Neural cell (in vitro differentiated cells): ENCODE results near the gene MEGF6. TPM values are rescaled to one million over a fixed set of nuclear protein-coding genes. Genes with fewer than 3 reads are reported as not detected.

Experiments used
- H2AFZ ChIP-seq: fragments of 200-600, 300-800 bp; sonication (generic), shearing (Covaris generic); 2 replicates; pipeline ENCODE4 v1.6.0; 2014; ENCODE audit warnings: low read depth, mild to moderate bottlenecking, antibody characterized with exemption, low read length, moderate library complexity
- H3F3A ChIP-seq: fragments of 200-600 bp; shearing (Covaris generic); 2 replicates; pipeline ENCODE4 v1.6.1; 2016; ENCODE audit warnings: mild to moderate bottlenecking, moderate library complexity, mixed read lengths, antibody characterized with exemption, low read length; ENCODE audit not compliant: insufficient read depth, poor library complexity, severe bottlenecking
- H3K27ac ChIP-seq: fragments of 200-600, 300-800 bp; sonication (generic), shearing (Covaris generic); 2 replicates; pipeline ENCODE4 v1.5.1; 2014; ENCODE audit warnings: mild to moderate bottlenecking, low read length, moderate library complexity
- H3K27me3 ChIP-seq: fragments of 300-800, 200-600 bp; sonication (generic), shearing (Covaris generic); 2 replicates; pipeline ENCODE4 v1.6.0; 2014; ENCODE audit warnings: mild to moderate bottlenecking, low read depth, low read length, moderate library complexity; ENCODE audit not compliant: insufficient read depth
- H3K36me3 ChIP-seq: fragments of 300-800, 200-600 bp; sonication (generic), shearing (Covaris generic); 2 replicates; pipeline ENCODE4 v1.5.1; 2014; ENCODE audit warnings: mild to moderate bottlenecking, antibody characterized with exemption, low read length, moderate library complexity; ENCODE audit not compliant: insufficient read depth
- H3K4me2 ChIP-seq: fragments of 300-800, 200-600 bp; sonication (generic), shearing (Covaris generic); 2 replicates; pipeline ENCODE4 v1.6.0; 2014; ENCODE audit warnings: mild to moderate bottlenecking, low read length
- H3K4me3 ChIP-seq: fragments of 300-800, 200-600 bp; sonication (generic), shearing (Covaris generic); 2 replicates; pipeline ENCODE4 v1.5.1; 2014; ENCODE audit warnings: mild to moderate bottlenecking, low read length, moderate library complexity
- H3K79me2 ChIP-seq: fragments of 200-600 bp; shearing (Covaris generic); replicated peaks from 2 replicates; pipeline ENCODE4 v1.6.0; 2014; ENCODE audit warnings: mild to moderate bottlenecking, low read length, moderate library complexity; ENCODE audit not compliant: insufficient read depth
- H3K9ac ChIP-seq: fragments of 300-800, 200-600 bp; sonication (generic), shearing (Covaris generic); 2 replicates; pipeline ENCODE4 v1.6.1; 2016; ENCODE audit warnings: mild to moderate bottlenecking, low read length, mixed read lengths
- H3K9me2 ChIP-seq: fragments of 200-600 bp; shearing (Covaris generic); 2 replicates; pipeline ENCODE4 v1.6.1; 2016; ENCODE audit warnings: mild to moderate bottlenecking, low read length, mixed read lengths; ENCODE audit not compliant: insufficient read depth
- H3K9me3 ChIP-seq: fragments of 200-600, 300-800 bp; sonication (generic), shearing (Covaris generic); 2 replicates; pipeline ENCODE4 v1.6.1; 2016; ENCODE audit warnings: mild to moderate bottlenecking, mixed run types, low read length, moderate library complexity, mixed read lengths
- H4K20me1 ChIP-seq: fragments of 200-600 bp; shearing (Covaris generic); 2 replicates; pipeline ENCODE4 v1.6.1; 2016; ENCODE audit warnings: mild to moderate bottlenecking, mixed run types; ENCODE audit not compliant: insufficient read depth
- CTCF ChIP-seq: fragments of 450-650 bp; IDR thresholded peaks from 2 replicates; pipeline ENCODE4 v1.5.1; 2014; ENCODE audit warnings: antibody characterized with exemption, mild to moderate bottlenecking, moderate library complexity; ENCODE audit not compliant: poor library complexity, severe bottlenecking
- EP300 ChIP-seq: fragments of 450-650 bp; conservative IDR thresholded peaks from 2 replicates; pipeline ENCODE4 v1.6.1; 2014; ENCODE audit warnings: antibody characterized with exemption, mild to moderate bottlenecking, moderate library complexity; ENCODE audit not compliant: poor library complexity, severe bottlenecking
- EZH2 ChIP-seq: fragments of 200-600, 300-800 bp; shearing (Covaris generic), sonication (generic); IDR thresholded peaks from 2 replicates; pipeline ENCODE4 v1.6.1; 2014; ENCODE audit warnings: antibody characterized with exemption, low read length, borderline replicate concordance, mild to moderate bottlenecking; ENCODE audit not compliant: insufficient read depth, poor library complexity, severe bottlenecking
- MXI1 ChIP-seq: fragments of 450-650 bp; conservative IDR thresholded peaks from 2 replicates; pipeline ENCODE4 v1.6.1; 2014; ENCODE audit warnings: antibody characterized with exemption, mild to moderate bottlenecking; ENCODE audit not compliant: poor library complexity, severe bottlenecking
- POLR2AphosphoS5 ChIP-seq: IDR thresholded peaks from 2 replicates; pipeline ENCODE4 v1.6.1; 2012
- RAD21 ChIP-seq: fragments of 450-650 bp; conservative IDR thresholded peaks from 2 replicates; pipeline ENCODE4 v1.6.1; 2014; ENCODE audit warnings: antibody characterized with exemption, mild to moderate bottlenecking, moderate library complexity
- SMC3 ChIP-seq: fragments of 450-650 bp; conservative IDR thresholded peaks from 2 replicates; pipeline ENCODE4 v1.6.1; 2014; ENCODE audit warnings: antibody characterized with exemption, mild to moderate bottlenecking, moderate library complexity; ENCODE audit not compliant: poor library complexity
- TAF1 ChIP-seq: IDR thresholded peaks from 2 replicates; pipeline ENCODE4 v1.6.1; 2012; ENCODE audit warnings: low read depth
- polyA plus RNA-seq: library from polyadenylated mRNA; depleted of rRNA; stranded (reverse); fragments of >200 nt; gene quantifications from 2 replicates; pipeline ENCODE4 v1.2.3, GENCODE V29; 2014
- TF ChIP-seq, protein P1 (sequence below): IDR thresholded peaks from 2 replicates; pipeline ENCODE4 v1.6.1; 2012; ENCODE audit warnings: borderline replicate concordance

The MEGF6 gene
- polyA plus RNA-seq, 1 donor from 2014 or later: 6.0 TPM

- TF ChIP-seq MXI1 (no peak), SMC3 (no peak), EP300 (no peak), TAF1 (no peak), EZH2 (no peak), CTCF (no peak), POLR2AphosphoS5 (no peak), RAD21 (no peak)
- TF ChIP-seq, protein P1, sequence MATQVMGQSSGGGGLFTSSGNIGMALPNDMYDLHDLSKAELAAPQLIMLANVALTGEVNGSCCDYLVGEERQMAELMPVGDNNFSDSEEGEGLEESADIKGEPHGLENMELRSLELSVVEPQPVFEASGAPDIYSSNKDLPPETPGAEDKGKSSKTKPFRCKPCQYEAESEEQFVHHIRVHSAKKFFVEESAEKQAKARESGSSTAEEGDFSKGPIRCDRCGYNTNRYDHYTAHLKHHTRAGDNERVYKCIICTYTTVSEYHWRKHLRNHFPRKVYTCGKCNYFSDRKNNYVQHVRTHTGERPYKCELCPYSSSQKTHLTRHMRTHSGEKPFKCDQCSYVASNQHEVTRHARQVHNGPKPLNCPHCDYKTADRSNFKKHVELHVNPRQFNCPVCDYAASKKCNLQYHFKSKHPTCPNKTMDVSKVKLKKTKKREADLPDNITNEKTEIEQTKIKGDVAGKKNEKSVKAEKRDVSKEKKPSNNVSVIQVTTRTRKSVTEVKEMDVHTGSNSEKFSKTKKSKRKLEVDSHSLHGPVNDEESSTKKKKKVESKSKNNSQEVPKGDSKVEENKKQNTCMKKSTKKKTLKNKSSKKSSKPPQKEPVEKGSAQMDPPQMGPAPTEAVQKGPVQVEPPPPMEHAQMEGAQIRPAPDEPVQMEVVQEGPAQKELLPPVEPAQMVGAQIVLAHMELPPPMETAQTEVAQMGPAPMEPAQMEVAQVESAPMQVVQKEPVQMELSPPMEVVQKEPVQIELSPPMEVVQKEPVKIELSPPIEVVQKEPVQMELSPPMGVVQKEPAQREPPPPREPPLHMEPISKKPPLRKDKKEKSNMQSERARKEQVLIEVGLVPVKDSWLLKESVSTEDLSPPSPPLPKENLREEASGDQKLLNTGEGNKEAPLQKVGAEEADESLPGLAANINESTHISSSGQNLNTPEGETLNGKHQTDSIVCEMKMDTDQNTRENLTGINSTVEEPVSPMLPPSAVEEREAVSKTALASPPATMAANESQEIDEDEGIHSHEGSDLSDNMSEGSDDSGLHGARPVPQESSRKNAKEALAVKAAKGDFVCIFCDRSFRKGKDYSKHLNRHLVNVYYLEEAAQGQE: no peak
- H3K9me2 ChIP-seq: no peaks in the 10 kb centered on the region
- H4K20me1 ChIP-seq: no peaks in the 10 kb centered on the region
- H3K27me3 ChIP-seq: no peaks in the 10 kb centered on the region
- no peak overlapping the region for H3K4me2 ChIP-seq
- no peak overlapping the region for H2AFZ ChIP-seq
- no peaks in the 10 kb centered on the region for H3F3A ChIP-seq
- no peak overlapping the region for H3K27ac ChIP-seq
- no peaks in the 10 kb centered on the region for H3K79me2 ChIP-seq
- no peaks in the 10 kb centered on the region for H3K9me3 ChIP-seq
- no peak overlapping the region for H3K9ac ChIP-seq
- H3K4me3 ChIP-seq: no peak overlapping the region
- H3K36me3 ChIP-seq: no peaks in the 10 kb centered on the region
Measured at GRCh38 chr1:3604997-3605823, 6.1 kb downstream of the MEGF6 start.

DNA sequence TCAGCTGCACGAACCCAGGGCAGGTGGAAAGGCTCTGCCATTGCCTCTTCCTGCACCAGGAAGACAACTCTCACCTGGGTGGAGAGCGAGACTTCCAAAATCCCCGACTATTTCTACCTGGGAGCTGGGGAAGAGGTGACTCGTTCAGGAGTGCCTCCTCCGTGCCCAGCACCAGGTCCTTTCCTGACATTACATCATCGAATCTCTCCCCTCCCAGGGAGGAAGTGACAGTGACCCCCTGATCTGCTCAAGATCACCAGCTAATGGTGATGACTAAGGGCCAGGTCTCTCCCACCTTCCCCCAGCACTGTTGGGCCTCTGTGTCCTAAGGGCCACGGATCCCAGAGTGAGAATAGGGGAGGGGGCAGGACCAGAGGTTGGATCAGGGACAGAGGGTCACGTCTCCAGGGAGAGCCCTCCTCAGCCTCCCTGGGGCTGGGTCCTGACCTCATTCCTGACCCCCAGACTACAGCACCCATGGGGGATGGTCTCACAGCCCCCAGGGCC, 6.8 kb downstream of the MEGF6 start:
- TF ChIP-seq RAD21: no peak
- TF ChIP-seq SMC3: no peak
- no peak for TF ChIP-seq EZH2

More for the DNA sequence above, 6.8 kb downstream of the MEGF6 start:
- Histone ChIP-seq H3K9me2 (no peaks in the 10 kb centered on the region), H3K79me2 (no peaks in the 10 kb centered on the region), H3K9ac (no peak overlapping the region), H3K27ac (no peak overlapping the region), H3F3A (no peaks in the 10 kb centered on the region), H3K36me3 (no peaks in the 10 kb centered on the region), H3K4me2 (no peak overlapping the region), H2AFZ (no peak overlapping the region), H3K9me3 (no peaks in the 10 kb centered on the region), H3K27me3 (no peaks in the 10 kb centered on the region), H3K4me3 (no peak overlapping the region), H4K20me1 (no peaks in the 10 kb centered on the region)
